Parathyroid adenoma (tissue), 2 donors: ENCODE results near the gene TNS3.

Experiments
- H2AFZ ChIP-seq: fragments of 300-600 bp; sonication (generic); one replicate; pipeline ENCODE4 v1.7.0; 2017; ENCODE audit warnings: antibody characterized with exemption, mild to moderate bottlenecking
- H3K27ac ChIP-seq: fragments of 300-600 bp; sonication (generic); one replicate; pipeline ENCODE4 v1.7.0; 2017
- H3K27me3 ChIP-seq: fragments of 300-600 bp; sonication (generic); one replicate; pipeline ENCODE4 v1.7.0; 2017; ENCODE audit warnings: low read length; ENCODE audit not compliant: control insufficient read depth, insufficient read depth
- H3K36me3 ChIP-seq: fragments of 300-600 bp; sonication (generic); one replicate; pipeline ENCODE4 v1.7.0; 2017; ENCODE audit warnings: low read length; ENCODE audit not compliant: control insufficient read depth, insufficient read depth
- H3K4me1 ChIP-seq: fragments of 300-600 bp; sonication (generic); one replicate; pipeline ENCODE4 v1.7.0; 2017; ENCODE audit warnings: control low read depth
- H3K4me2 ChIP-seq: fragments of 300-600 bp; sonication (generic); one replicate; pipeline ENCODE4 v1.7.0; 2017; ENCODE audit warnings: low read length
- H3K4me3 ChIP-seq: fragments of 300-600 bp; sonication (generic); one replicate; pipeline ENCODE4 v1.7.0; 2017; ENCODE audit warnings: low read depth, low read length
- H3K79me2 ChIP-seq: fragments of 300-600 bp; sonication (generic); one replicate; pipeline ENCODE4 v1.7.0; 2017; ENCODE audit warnings: control low read depth
- H3K9ac ChIP-seq: fragments of 300-600 bp; sonication (generic); one replicate; pipeline ENCODE4 v1.7.0; 2017; ENCODE audit warnings: mild to moderate bottlenecking
- H3K9me3 ChIP-seq: fragments of 300-600 bp; sonication (generic); one replicate; pipeline ENCODE4 v1.7.0; 2017; ENCODE audit warnings: low read length; ENCODE audit not compliant: control insufficient read depth
- TF ChIP-seq, protein P1 (sequence below): fragments of 300-600 bp; sonication (generic); IDR thresholded peaks from one replicate; pipeline ENCODE4 v1.7.0; 2017; ENCODE audit warnings: antibody characterized with exemption, mild to moderate bottlenecking
- donor health status: primary hyperparathyroidism.

The TNS3 gene

DNA sequence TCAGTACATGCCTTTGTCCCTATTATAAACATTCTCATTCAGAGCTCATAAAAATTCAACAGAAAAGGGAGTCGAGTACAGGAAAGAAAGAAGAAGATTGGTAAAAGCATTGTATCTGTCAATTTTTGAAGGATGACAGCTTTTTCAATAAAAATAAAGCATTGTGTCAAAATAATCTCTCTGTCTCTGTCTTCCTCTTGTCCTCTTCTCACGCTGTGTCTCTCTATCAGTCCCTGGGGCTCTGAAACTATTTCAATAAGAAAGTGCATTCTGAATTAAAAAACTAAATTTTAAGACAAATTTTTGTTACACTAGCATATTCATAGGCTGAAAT is 248.4 kb downstream of the TNS3 start:
- no peaks in the 10 kb centered on the region for H3K27me3 ChIP-seq
- no peak overlapping the region for H2AFZ ChIP-seq
- H3K4me1 ChIP-seq = peaks cover 31% of the 10 kb centered on the region
- no peaks in the 10 kb centered on the region for H3K9me3 ChIP-seq
- H3K4me3 ChIP-seq = no peak overlapping the region
- H3K79me2 ChIP-seq = peaks cover 26% of the 10 kb centered on the region
- TF ChIP-seq, protein P1, sequence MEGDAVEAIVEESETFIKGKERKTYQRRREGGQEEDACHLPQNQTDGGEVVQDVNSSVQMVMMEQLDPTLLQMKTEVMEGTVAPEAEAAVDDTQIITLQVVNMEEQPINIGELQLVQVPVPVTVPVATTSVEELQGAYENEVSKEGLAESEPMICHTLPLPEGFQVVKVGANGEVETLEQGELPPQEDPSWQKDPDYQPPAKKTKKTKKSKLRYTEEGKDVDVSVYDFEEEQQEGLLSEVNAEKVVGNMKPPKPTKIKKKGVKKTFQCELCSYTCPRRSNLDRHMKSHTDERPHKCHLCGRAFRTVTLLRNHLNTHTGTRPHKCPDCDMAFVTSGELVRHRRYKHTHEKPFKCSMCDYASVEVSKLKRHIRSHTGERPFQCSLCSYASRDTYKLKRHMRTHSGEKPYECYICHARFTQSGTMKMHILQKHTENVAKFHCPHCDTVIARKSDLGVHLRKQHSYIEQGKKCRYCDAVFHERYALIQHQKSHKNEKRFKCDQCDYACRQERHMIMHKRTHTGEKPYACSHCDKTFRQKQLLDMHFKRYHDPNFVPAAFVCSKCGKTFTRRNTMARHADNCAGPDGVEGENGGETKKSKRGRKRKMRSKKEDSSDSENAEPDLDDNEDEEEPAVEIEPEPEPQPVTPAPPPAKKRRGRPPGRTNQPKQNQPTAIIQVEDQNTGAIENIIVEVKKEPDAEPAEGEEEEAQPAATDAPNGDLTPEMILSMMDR = no peak
- no peaks in the 10 kb centered on the region for H3K36me3 ChIP-seq
- no peak overlapping the region for H3K9ac ChIP-seq
- no peak overlapping the region for H3K27ac ChIP-seq
- H3K4me2 ChIP-seq = no peak overlapping the region

GRCh38 chr7:47332681-47333553 is 249.0 kb downstream of the TNS3 start:
- Histone ChIP-seq H2AFZ (no peak overlapping the region), H3K4me3 (no peak overlapping the region), H3K9me3 (no peaks in the 10 kb centered on the region), H3K27ac (no peak overlapping the region), H3K9ac (no peak overlapping the region), H3K27me3 (no peaks in the 10 kb centered on the region), H3K36me3 (no peaks in the 10 kb centered on the region), H3K4me2 (no peak overlapping the region), H3K4me1 (peaks cover 35% of the 10 kb centered on the region), H3K79me2 (peaks cover 26% of the 10 kb centered on the region)
- TF ChIP-seq, protein P1 = no peak

GRCh38 chr7:47332213-47332612 is 249.7 kb downstream of the TNS3 start:
- no peaks in the 10 kb centered on the region for H3K27me3 ChIP-seq
- TF ChIP-seq, protein P1 = no peak
- H3K4me2 ChIP-seq = no peak overlapping the region
- H3K4me3 ChIP-seq = no peak overlapping the region
- H2AFZ ChIP-seq = no peak overlapping the region
- no peaks in the 10 kb centered on the region for H3K9me3 ChIP-seq
- H3K9ac ChIP-seq = no peak overlapping the region
- H3K27ac ChIP-seq = no peak overlapping the region
- no peaks in the 10 kb centered on the region for H3K36me3 ChIP-seq
- H3K4me1 ChIP-seq = peaks cover 35% of the 10 kb centered on the region
- peaks cover 26% of the 10 kb centered on the region for H3K79me2 ChIP-seq

DNA sequence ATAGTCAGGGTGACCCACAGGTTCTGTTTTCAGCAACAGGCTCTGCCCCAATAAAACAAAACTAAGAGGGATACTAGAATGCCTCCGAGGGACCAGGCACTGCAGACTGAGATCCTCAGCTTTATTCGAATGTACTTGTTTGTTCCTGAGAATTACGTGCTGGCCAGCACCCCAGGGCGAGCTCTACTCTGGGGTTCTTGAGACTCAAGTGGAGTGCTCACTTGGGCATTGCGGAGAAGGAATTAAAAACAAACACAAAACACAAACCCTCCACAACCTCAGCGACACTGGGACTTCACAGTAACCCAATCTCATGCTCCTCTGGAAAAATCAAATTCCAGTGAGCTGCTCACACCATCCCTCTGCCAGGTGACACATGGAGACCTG is 250.7 kb downstream of the TNS3 start:
- Histone ChIP-seq H3K36me3 (no peaks in the 10 kb centered on the region), H3K4me2 (no peak overlapping the region), H3K79me2 (peaks cover 26% of the 10 kb centered on the region), H3K4me3 (no peak overlapping the region), H3K9me3 (no peaks in the 10 kb centered on the region), H3K27me3 (no peaks in the 10 kb centered on the region), H3K9ac (no peak overlapping the region), H3K4me1 (peaks cover 38% of the 10 kb centered on the region), H3K27ac (no peak overlapping the region), H2AFZ (no peak overlapping the region)
- TF ChIP-seq, protein P1 = no peak
